HL-60/S4 treated with phorbol 12-myristate 13-acetate at 8.2 ng/mL for 4 days and 3 days (cell line): ENCODE data around the gene EEIG1.

Experiments used
- in situ Hi-C: fragments of 300-500 bp; cut with MboI; formaldehyde crosslinking; loops from 2 replicates; pipeline ENCODE4 v1.15.0; 2022; ENCODE audit warnings: low sequenced_read_pairs

EEIG1 gene

GRCh38 chr9:127975376-127976315 lies 5.1 kb downstream of the EEIG1 start:
- in situ Hi-C loops: no loop called here

GRCh38 chr9:127974769-127975261 lies 6.0 kb downstream of the EEIG1 start:
- in situ Hi-C loops: no loop called here

- in situ Hi-C loops: no loop called here
Observed at GRCh38 chr9:127974001-127974768, 6.6 kb downstream of the EEIG1 start.

GRCh38 chr9:127973169-127974000 lies 7.4 kb downstream of the EEIG1 start:
- in situ Hi-C loops: no loop called here

DNA sequence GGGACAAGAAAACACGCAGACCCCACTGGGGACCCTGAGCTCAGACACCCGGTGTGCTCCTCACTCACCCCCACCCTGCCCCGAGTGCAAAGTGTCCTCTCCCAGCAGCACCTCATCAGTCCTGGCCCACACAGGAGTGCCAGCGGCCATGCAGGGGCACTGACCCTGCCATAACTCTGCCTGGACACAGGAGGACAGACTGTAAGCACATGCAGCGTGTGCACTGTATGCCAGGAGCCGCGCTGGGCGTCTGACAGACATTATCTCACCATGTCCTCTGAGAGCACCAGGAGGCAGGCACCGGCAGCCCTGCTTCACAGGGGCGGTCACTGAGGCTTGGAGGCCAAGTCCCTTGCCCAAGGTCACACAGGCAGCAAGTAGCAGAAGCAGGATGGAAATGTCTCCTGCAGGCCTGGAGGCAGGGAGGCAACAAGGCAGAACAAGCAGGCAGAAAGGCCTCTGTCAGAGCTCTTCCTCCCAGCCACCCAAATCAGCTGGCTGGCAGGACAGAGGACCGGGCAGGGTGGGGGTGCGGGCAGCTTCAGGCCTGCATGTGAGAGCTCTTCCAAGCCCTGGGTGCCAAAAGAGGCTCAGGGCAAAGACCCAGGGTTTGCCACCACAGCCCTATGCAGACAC lies 8.4 kb downstream of the EEIG1 start:
- in situ Hi-C loops: no loop called here

DNA sequence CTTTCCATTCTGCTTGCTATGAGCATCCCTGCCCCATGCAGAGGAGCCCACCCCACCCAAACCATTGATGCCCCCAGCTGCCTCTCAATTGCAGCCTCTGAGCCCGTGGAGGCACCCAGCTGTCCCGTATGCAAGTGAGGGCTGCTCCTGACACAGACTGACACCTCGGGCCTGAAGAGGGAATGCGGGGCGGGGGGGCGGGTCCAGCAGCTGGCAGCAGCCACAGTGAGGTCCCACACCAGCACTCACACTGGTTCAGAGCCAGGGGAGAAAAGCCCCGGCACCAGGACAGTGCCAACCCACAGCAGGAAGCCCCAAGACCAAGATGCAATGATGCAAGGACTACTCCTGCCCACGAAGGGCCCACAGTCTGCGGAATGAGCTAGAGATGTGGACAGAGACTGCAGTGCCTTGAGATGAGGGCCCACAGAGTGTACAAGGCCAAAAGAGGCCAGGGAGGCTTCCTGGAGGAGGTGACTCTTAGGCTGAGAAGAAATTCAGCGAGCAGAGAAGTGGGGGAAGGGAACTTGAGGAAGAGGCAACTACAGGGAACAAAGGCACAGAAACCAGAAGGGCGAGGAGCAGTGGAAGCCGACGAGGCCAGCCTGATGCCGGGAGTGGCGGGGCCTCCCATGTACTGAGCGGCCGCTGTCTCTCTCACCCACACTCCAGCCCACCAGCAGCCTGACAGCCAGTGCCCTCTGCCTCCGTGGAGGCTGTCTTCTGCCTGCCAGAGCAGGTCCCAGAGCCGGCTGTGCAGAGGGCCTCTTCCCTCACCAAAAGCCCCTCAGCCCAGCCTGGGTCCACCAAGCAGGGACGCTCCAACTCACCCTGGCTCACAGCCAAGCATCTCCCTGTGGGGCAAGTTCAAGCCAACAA lies 9.2 kb downstream of the EEIG1 start:
- in situ Hi-C loops: no loop called here

- in situ Hi-C loops: no loop called here
Observed at GRCh38 chr9:127970401-127971313, 10.1 kb downstream of the EEIG1 start.

DNA sequence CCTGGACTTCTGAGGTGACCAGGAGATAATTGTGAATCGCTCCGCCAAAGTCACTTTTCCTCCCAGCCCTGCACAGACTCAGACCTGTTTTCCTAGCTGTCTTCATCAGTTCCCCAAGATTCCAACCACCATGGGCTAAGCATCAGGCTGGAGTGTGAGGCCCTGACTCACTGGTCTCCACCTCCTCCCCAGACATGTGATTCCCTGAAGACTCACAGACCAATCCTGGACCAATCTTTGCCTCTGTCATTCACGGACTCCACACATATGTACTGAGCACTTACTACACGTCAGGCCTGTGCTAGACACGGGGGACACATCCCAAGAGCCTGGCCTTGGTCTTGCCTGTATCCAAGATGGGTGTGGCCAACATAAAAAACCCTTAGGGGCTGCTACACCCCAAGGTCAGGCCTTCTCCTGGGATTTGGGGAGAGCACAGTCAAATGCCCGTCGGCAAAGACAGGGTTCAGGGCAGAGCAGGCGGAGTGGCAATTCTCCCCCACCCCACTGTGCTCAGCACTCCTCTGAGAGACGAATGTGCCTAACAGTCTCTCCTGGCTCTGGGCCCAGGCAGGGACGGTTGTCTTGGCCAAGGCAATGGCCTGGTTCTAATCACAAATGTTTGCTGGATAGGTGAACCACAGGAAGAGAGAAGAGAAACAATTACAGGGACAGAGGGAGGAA lies 11.9 kb downstream of the EEIG1 start:
- in situ Hi-C loops: no loop called here

- in situ Hi-C loops: no loop called here
Observed at GRCh38 chr9:127968042-127968441, 12.7 kb downstream of the EEIG1 start.

DNA sequence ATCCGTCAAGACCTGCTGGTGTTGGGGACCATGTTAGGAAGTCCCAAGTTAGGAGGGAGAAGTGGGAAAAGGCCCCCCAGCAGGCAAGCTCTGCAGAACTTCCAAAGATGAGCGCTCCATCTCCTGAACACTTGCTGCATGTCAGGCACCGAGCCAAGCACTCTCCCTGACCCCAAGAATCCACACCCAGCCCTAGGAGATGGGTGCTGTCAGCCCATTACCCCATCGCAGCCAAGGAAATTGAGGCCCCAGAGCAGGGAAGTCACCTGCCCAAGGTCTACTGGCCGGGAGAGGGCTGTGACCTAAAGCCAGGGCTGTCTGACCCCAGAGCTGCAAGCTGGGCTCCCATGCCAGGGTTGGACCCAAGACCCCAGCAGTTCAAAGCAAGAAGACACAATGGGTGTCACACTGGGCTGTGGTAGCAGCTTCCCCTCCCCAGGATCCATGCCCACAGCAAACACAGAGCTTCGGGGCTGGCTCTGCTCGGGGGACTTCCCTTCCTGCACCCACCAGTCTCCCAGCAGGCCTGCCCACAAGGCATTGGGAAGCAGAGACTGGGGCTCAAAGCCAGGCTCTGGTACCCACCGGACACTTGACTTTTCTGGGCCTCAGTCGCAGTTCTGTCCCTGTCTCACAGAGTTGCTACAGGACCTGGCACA lies 13.5 kb downstream of the EEIG1 start:
- in situ Hi-C loops: no loop called here

- in situ Hi-C loops: no loop called here
Observed at GRCh38 chr9:127966416-127967150, 14.2 kb downstream of the EEIG1 start.

GRCh38 chr9:127965953-127966352 lies 14.8 kb downstream of the EEIG1 start:
- in situ Hi-C loops: no loop called here

- in situ Hi-C loops: no loop called here
Observed at GRCh38 chr9:127963359-127964064, 17.3 kb downstream of the EEIG1 start.

- in situ Hi-C loops: no loop called here
Observed at GRCh38 chr9:127963041-127963358, 17.8 kb downstream of the EEIG1 start.

DNA sequence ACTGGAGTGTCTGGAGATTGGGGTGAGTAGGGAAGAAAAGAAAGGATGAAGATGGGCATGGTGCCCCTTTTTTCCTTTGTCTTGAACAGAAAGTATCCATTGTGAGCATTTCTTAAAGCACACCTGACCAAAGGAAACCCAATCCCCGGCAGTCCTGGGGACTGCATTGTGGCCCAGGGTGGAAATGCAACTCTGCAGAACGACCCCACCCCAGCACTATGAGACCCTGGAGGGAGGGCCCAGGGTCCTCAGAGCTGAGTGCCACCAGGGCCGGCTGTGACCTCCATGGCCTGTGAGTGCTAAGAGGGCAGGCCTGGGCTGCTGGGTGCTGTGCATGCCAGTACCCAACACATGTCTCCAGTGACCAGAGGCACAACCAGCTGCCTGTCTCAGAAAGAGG lies 18.5 kb downstream of the EEIG1 start:
- in situ Hi-C loops: no loop called here

GRCh38 chr9:127961613-127962155 lies 19.1 kb downstream of the EEIG1 start:
- in situ Hi-C loops: no loop called here
